Measurements from ENCODE around the gene ANKRD10.
A peak's percentile ranks its signal among the peaks of the same experiment; 100 is the strongest.
"Not testable (repeated sequence)": the region's sequence is repeated elsewhere in the genome, so short reads cannot be mapped to it uniquely, and the experiment has no call there.

Gene ANKRD10

DNA sequence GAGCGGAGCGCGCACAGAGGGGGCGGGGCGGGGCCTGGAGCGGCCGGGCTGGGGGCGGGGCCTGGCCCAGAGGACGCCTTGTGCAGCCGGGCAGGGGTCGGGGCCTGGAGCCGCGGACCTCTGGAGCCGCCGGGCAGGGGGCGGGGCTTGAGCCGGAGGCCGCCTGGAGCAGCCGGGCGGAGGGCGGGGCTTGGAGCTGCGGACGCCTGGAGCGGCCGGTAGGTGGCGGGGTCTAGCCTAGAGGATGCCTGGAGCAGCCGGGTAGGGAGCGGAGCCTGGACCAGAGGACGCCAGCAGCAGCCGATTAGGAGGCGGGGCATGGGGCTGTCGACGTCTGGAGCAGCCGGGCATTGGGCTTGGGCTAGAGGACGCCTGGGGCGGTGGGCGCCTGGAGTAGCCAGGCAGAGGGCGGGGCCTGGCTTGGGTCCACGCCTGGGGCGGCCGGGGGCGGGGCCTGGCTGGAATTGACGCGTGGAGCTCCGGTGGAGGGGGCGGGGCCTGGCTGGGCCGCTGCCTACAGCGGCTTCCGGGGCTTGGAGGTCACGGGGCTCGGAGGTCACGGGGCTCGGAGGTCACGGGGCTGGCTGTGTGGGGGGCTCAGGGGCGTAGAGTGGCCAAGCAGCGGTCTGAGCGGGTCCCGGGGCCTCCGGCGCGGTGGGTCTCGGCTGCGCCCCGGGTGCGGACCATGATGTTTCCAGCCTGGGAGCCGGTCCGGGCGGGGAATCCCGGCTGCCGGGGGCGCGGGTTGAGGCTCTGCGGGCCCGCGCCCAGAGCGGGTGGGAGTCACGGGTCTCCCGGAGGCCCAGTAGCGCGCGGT lies at the start of gene ANKRD10:
ANKRD10 (minus strand) TSS at position 13 of the 817 bp plus-strand sequence. CDS start 135 bp downstream, outside the sequence.
- peaks cover 58% of the 10 kb centered on the region for H3K4me1 Mint-ChIP-seq (ENCODE audit: low read depth)
- H3K36me3 Mint-ChIP-seq (ENCODE audit: low read depth) = peaks cover 25% of the 10 kb centered on the region
- peak within 1 kb of the TSS; percentile 91 for H3K27ac Mint-ChIP-seq
- no peaks in the 10 kb centered on the region for H3K27me3 Mint-ChIP-seq
- H3K9me3 Mint-ChIP-seq = no peaks in the 10 kb centered on the region
- H3K4me3 Mint-ChIP-seq = peak within 1 kb of the TSS; percentile 91

DNA sequence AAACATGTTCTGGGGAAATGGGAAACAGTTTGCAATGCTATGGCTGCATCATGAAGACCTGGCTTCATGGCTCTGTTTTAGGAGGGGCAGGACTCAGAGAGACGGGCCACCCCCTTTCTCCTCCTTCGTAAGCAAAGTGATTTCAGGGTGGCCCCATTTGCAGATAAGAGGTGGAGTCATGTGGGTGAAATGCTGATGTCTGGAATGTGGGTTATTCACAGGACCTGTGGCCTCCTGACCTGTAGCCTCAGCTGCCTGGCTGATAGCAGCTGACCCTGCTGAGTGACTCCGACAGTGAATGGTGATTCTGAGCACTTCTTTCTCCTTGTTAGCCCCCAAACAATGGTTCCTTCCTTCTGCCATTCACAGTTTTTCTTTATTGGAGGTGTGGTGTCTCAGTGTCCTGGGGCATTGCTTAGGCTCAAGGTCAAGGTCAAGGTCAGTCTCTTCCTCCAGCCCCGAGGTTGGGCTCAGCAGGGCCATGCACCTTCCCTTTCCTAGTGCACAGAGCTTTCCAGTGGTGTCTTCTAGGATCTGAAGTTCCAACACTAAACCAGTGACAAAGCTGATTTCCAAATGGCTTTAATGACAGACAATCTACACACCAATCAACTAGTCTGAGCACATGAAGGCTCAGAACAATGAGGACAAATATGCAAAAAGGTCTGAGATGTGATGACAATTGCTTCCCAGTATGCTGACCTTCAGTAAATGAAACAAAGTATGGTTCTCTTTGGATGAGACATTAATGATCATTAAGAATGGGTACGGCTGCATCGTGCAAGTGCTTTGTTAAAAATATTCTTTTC lies 49.6 kb upstream of the ANKRD10 start:
- Mint-ChIP-seq H3K27ac (peak overlapping the region; percentile 96), H3K4me1 (ENCODE audit: low read depth) (peaks cover 34% of the 10 kb centered on the region), H3K9me3 (peaks cover 46% of the 10 kb centered on the region), H3K36me3 (ENCODE audit: low read depth) (peaks cover 39% of the 10 kb centered on the region), H3K4me3 (peak overlapping the region; percentile 45), H3K27me3 (peaks cover 37% of the 10 kb centered on the region)

- Mint-ChIP-seq H3K4me3 (no peak overlapping the region), H3K27me3 (peaks cover 32% of the 10 kb centered on the region), H3K36me3 (ENCODE audit: low read depth) (peaks cover 39% of the 10 kb centered on the region), H3K9me3 (peaks cover 46% of the 10 kb centered on the region), H3K27ac (no peak overlapping the region), H3K4me1 (ENCODE audit: low read depth) (peaks cover 34% of the 10 kb centered on the region)
Observed at GRCh38 chr13:110963554-110963970, 48.7 kb upstream of the ANKRD10 start.

GRCh38 chr13:110961959-110962358 lies 47.1 kb upstream of the ANKRD10 start:
- Mint-ChIP-seq H3K27ac (no peak overlapping the region), H3K36me3 (ENCODE audit: low read depth) (peaks cover 34% of the 10 kb centered on the region), H3K4me1 (ENCODE audit: low read depth) (peaks cover 28% of the 10 kb centered on the region), H3K4me3 (no peak overlapping the region), H3K27me3 (peaks cover 17% of the 10 kb centered on the region), H3K9me3 (peaks cover 39% of the 10 kb centered on the region)

- peaks cover 14% of the 10 kb centered on the region for H3K27me3 Mint-ChIP-seq
- H3K9me3 Mint-ChIP-seq = peaks cover 28% of the 10 kb centered on the region
- H3K4me3 Mint-ChIP-seq = no peak overlapping the region
- peaks cover 24% of the 10 kb centered on the region for H3K36me3 Mint-ChIP-seq (ENCODE audit: low read depth)
- no peak overlapping the region for H3K27ac Mint-ChIP-seq
- peaks cover 16% of the 10 kb centered on the region for H3K4me1 Mint-ChIP-seq (ENCODE audit: low read depth)
Observed at GRCh38 chr13:110960204-110960603, 45.3 kb upstream of the ANKRD10 start.

DNA sequence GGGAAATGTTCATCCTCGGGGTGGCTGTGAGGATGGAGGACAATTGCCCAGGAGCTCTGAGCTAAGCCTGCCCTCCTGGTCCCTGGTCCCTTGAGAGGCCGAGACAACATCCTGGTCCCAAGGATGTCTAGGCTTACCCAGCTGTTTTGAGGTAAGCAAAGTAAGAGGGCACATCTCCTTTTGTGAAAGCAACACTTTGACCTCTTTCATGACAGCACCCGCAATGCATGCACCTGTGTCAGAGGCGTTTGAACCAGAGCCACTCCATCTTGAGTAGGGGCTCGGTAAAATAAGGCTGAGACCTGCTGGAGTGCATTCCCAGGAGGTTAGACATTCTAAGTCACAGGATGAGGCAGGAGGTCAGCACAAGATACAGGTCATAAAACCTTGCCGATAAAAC lies 43.1 kb upstream of the ANKRD10 start:
- Mint-ChIP-seq H3K27ac (no peak overlapping the region), H3K9me3 (peaks cover 10% of the 10 kb centered on the region), H3K4me3 (no peak overlapping the region), H3K36me3 (ENCODE audit: low read depth) (peaks cover 10% of the 10 kb centered on the region), H3K27me3 (peaks cover 8% of the 10 kb centered on the region), H3K4me1 (ENCODE audit: low read depth) (peaks cover 13% of the 10 kb centered on the region)

DNA sequence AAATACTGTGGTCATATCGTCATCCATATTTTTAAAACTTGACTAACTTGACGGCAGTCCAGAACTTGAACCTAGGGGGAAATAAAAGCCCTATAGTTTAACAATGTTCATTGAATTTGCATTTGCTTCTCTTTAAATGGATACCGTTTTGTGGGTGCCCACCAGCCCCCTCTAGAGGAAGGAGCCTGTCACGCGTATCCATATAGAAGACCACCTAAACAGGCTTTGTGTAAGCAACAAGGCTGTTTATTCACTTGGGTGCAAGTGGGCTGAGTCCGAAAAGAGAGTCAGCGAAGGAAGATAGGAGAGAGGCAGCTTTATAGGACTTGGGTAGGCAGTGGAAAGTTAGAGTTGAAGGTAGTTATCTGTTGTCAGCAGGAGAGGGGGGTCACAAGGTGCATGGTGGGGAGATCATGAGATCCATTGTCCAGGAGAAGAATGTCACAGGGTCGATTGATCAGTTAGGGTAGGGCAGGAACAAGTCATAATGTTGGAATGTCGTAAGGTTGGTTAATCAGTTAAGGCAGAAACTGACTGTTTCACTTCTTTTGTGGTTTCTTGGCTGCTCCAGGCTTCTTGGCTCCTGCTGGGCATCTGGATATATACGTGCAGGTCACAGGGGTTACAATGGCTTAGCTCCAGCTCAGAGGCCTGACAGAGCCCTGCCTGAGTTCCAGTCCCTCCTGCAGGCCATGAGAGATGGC lies 42.5 kb upstream of the ANKRD10 start:
- peaks cover 2% of the 10 kb centered on the region for H3K27me3 Mint-ChIP-seq
- peaks cover 5% of the 10 kb centered on the region for H3K36me3 Mint-ChIP-seq (ENCODE audit: low read depth)
- H3K4me3 Mint-ChIP-seq = no peak overlapping the region
- H3K9me3 Mint-ChIP-seq = peaks cover 5% of the 10 kb centered on the region
- no peak overlapping the region for H3K27ac Mint-ChIP-seq
- peaks cover 19% of the 10 kb centered on the region for H3K4me1 Mint-ChIP-seq (ENCODE audit: low read depth)

DNA sequence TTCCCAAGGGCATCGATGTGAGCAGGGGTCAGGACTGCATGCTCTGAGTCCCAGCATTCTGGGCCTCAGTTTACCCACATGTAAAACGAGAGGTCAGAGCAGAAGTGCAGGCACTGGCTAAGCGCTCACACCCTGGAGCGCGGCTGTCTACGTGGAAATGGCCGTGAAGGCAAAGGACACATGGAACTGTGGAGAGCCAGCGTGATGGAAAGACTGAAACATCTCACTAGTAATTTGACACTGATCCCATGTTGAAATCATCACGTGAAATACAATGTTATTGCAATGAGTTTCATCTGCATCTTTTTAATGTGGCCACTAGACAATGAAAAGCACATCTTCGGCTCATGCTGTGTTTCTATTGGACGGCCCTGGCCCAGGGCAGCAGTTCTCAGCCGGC lies 41.3 kb upstream of the ANKRD10 start:
- H3K9me3 Mint-ChIP-seq; H3K36me3 Mint-ChIP-seq (ENCODE audit: low read depth); H3K27ac Mint-ChIP-seq; H3K4me3 Mint-ChIP-seq; H3K27me3 Mint-ChIP-seq: not testable (repeated sequence)
- peaks cover 29% of the 10 kb centered on the region for H3K4me1 Mint-ChIP-seq (ENCODE audit: low read depth)

DNA sequence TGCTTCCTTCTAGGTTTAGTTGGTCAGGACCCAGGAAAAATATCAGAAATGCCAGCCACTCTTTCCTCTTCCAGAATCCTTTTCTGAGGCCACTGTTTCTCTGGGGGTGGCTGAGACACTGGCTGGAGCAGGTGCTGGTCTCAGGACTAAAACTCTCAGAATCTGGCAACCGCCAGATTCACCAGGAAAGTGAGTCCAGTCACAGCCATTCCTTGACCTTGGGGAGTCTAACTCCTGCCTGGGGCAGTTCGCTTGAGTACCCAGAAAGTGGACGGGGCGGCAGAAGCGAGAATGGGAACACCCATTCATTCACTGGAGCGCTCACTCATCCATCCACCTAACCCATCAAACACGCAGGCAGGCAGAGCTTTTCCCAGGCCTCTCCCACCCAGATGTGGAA lies 40.7 kb upstream of the ANKRD10 start:
- not testable (repeated sequence) for H3K36me3 Mint-ChIP-seq (ENCODE audit: low read depth); H3K4me3 Mint-ChIP-seq; H3K27ac Mint-ChIP-seq; H3K9me3 Mint-ChIP-seq; H3K27me3 Mint-ChIP-seq
- peaks cover 32% of the 10 kb centered on the region for H3K4me1 Mint-ChIP-seq (ENCODE audit: low read depth)

DNA sequence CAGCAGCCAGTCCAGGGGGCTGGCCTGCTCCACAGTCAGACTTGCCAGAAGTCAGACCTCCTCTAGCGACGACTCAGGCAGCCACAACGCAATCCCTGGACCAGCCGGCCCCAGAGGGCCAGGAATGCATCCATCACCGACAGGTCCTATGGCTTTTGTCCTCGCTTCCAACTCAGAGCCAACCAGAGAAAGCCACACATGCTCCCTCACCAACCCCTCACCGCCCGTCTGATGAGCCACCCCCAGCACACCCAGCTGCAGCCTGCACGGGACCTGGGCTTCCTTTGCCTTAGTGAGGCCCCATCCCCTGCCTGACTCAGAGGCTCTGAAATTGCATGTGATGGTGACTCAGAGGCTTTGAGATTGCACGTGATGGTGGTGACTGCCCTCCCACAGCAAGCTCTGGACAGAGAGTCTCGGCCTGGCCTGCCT lies 40.2 kb upstream of the ANKRD10 start:
- not testable (repeated sequence) for H3K4me3 Mint-ChIP-seq; H3K27me3 Mint-ChIP-seq; H3K9me3 Mint-ChIP-seq; H3K27ac Mint-ChIP-seq; H3K36me3 Mint-ChIP-seq (ENCODE audit: low read depth)
- peaks cover 35% of the 10 kb centered on the region for H3K4me1 Mint-ChIP-seq (ENCODE audit: low read depth)

- H3K4me3 Mint-ChIP-seq; H3K27me3 Mint-ChIP-seq; H3K36me3 Mint-ChIP-seq (ENCODE audit: low read depth); H3K27ac Mint-ChIP-seq; H3K9me3 Mint-ChIP-seq: not testable (repeated sequence)
- peaks cover 35% of the 10 kb centered on the region for H3K4me1 Mint-ChIP-seq (ENCODE audit: low read depth)
Observed at GRCh38 chr13:110954533-110954920, 39.7 kb upstream of the ANKRD10 start.

DNA sequence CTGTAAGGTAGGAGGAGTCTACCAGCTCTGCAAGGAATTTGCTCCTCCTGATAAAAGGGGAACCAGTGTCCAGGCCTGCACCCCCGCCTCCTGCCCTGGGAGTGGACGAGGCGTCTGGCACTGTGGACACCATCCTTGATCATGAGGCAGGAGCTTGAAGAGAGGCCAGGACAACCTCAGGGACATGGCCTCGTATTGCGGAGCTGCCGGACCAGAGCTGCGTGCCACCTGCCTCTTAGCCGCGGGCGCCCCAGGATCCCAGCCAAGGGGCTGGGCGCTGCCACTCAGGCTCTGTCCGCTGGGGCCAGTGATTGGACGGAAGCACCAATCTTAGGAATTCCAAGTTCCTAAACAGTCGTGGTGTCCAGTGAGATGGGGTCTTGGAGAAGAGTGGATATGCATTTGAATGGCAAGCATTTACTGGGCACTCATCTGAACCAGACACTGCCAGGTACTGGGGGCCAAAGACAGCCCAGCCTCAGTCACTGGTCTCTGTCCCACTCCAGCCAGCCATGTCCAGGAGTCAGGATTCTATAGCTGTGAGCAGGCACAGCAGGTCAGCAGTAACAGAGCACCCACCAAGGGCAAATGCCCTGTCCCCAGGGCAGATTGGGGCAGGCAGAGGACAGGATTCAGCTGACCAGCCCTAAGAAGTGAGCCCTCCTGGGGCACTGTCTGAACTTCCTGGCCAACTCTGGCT lies 39.1 kb upstream of the ANKRD10 start:
- Mint-ChIP-seq H3K9me3 (peaks cover 5% of the 10 kb centered on the region), H3K36me3 (ENCODE audit: low read depth) (no peaks in the 10 kb centered on the region), H3K4me3 (no peak overlapping the region), H3K27me3 (peaks cover 3% of the 10 kb centered on the region), H3K27ac (no peak overlapping the region), H3K4me1 (ENCODE audit: low read depth) (peaks cover 35% of the 10 kb centered on the region)

GRCh38 chr13:110953416-110953815 lies 38.5 kb upstream of the ANKRD10 start:
- Mint-ChIP-seq H3K27ac (no peak overlapping the region), H3K4me1 (ENCODE audit: low read depth) (peaks cover 35% of the 10 kb centered on the region), H3K9me3 (peaks cover 5% of the 10 kb centered on the region), H3K36me3 (ENCODE audit: low read depth) (no peaks in the 10 kb centered on the region), H3K4me3 (no peak overlapping the region), H3K27me3 (peaks cover 3% of the 10 kb centered on the region)

GRCh38 chr13:110952135-110952534 lies 37.3 kb upstream of the ANKRD10 start:
- H3K27me3 Mint-ChIP-seq; H3K36me3 Mint-ChIP-seq (ENCODE audit: low read depth); H3K4me3 Mint-ChIP-seq; H3K27ac Mint-ChIP-seq; H3K9me3 Mint-ChIP-seq: not testable (repeated sequence)
- peaks cover 35% of the 10 kb centered on the region for H3K4me1 Mint-ChIP-seq (ENCODE audit: low read depth)

Data from stimulated activated naive CD8-positive, alpha-beta T cell treated with anti-CD3 and anti-CD28 coated beads, Interleukin-15, Interleukin-2, amounts not matched to agents 100 ng/mL and 50 ng/mL, for 24 hours (primary cell).